GM12878 (cell line): Measurements from ENCODE around the gene GPR158. TPM values are rescaled to one million over a fixed set of nuclear protein-coding genes. Genes with fewer than 3 reads are reported as not detected.

Source experiments
- ATAC-seq: fragments of 200-7000 bp; cut with Tn5 transposase; 3 replicates; pipeline ENCODE4 v1.9.1; 2020; ENCODE audit warnings: mild to moderate bottlenecking, moderate library complexity
- BruUV-seq: library from RNA; stranded (reverse); fragments of 400-500 nt; replicated peaks from 2 replicates; lab custom pipeline; 2021; lab: Mats Ljungman, UMichigan
- CTCF ChIA-PET: fragments of 300-600 bp; sonication (Branson Sonifier 250); formaldehyde crosslinking; extraction: SDS; loops from one replicate; lab custom pipeline; 2021; ENCODE audit warnings: inconsistent platforms; lab: Yijun Ruan, JAX
- POLR2A ChIA-PET: fragments of 350-600 bp; formaldehyde crosslinking; extraction: SDS; loops from one replicate; lab custom pipeline; 2021; ENCODE audit warnings: inconsistent platforms; lab: Charles Lee
- RAD21 ChIA-PET: fragments of 300-600 bp; sonication (Branson Sonifier 250); formaldehyde crosslinking; loops from one replicate; lab custom pipeline; 2023; ENCODE audit warnings: antibody characterized with exemption; ENCODE audit not compliant: unreplicated experiment; lab: Charles Lee
- SMC1A ChIA-PET: fragments of 300-600 bp; sonication (Branson Sonifier 250); formaldehyde crosslinking; loops from one replicate; lab custom pipeline; 2023; ENCODE audit not compliant: unreplicated experiment, uncharacterized antibody; lab: Charles Lee
- DNase-seq: peaks from one replicate; pipeline ENCODE4 v3.0.0-alpha.2; 2011; ENCODE audit warnings: low read depth, low spot score
- FAIRE-seq: peaks from 3 replicates; lab custom pipeline; 2011; peaks lifted over from hg19 to GRCh38; lab: Jason Lieb, UNC
- H2AFZ ChIP-seq: 2 replicates; pipeline ENCODE4 v1.6.0; 2011; ENCODE audit warnings: low read depth, low read length, control low read depth; ENCODE audit not compliant: control insufficient read depth
- H3K27ac ChIP-seq: 2 replicates; pipeline ENCODE4 v1.5.1; 2011; ENCODE audit warnings: control low read depth; ENCODE audit not compliant: control insufficient read depth, insufficient read depth
- H3K27me3 ChIP-seq, 2 experiments: replicated peaks in 1 of 2; 2 replicates each; pipeline versions ENCODE4 v1.6.0 to v1.6.1; 2011; ENCODE audit warnings: low read length in 1 of 2; ENCODE audit not compliant: control insufficient read depth in 2 of 2, insufficient read depth in 2 of 2
- H3K36me3 ChIP-seq, 2 experiments: 2 replicates each; pipeline ENCODE4 v1.5.1; 2011; ENCODE audit warnings: low read length in 1 of 2; ENCODE audit not compliant: control insufficient read depth in 2 of 2, insufficient read depth in 2 of 2
- H3K4me1 ChIP-seq: 2 replicates; pipeline ENCODE4 v1.6.1; 2011; ENCODE audit warnings: mild to moderate bottlenecking, low read length, moderate library complexity, mixed read lengths; ENCODE audit not compliant: control insufficient read depth, insufficient read depth
- H3K4me2 ChIP-seq: 2 replicates; pipeline ENCODE4 v1.6.0; 2011; ENCODE audit warnings: control low read depth; ENCODE audit not compliant: control insufficient read depth, insufficient read depth
- H3K4me3 ChIP-seq: fragments of 200-600 bp; sonication (generic); 2 replicates; pipeline ENCODE4 v1.5.1; 2016
- H3K79me2 ChIP-seq: 2 replicates; pipeline ENCODE4 v1.6.0; 2011; ENCODE audit warnings: low read length; ENCODE audit not compliant: control insufficient read depth, insufficient read depth
- H3K9ac ChIP-seq: 2 replicates; pipeline ENCODE4 v1.8.0; 2011; ENCODE audit warnings: low read length, control low read depth, mixed read lengths; ENCODE audit not compliant: control insufficient read depth, insufficient read depth
- H3K9me3 ChIP-seq: replicated peaks from 3 replicates; pipeline ENCODE4 v1.5.1; 2011; ENCODE audit warnings: mild to moderate bottlenecking, low read length; ENCODE audit not compliant: control insufficient read depth, insufficient read depth
- H4K20me1 ChIP-seq: 2 replicates; pipeline ENCODE4 v1.6.0; 2011; ENCODE audit not compliant: control insufficient read depth, insufficient read depth
- ATF7 ChIP-seq: fragments of 450-650 bp; IDR thresholded peaks from 2 replicates; pipeline ENCODE4 v1.6.1; 2016; ENCODE audit warnings: low read depth, mild to moderate bottlenecking
- CREB1 ChIP-seq: IDR thresholded peaks from 2 replicates; pipeline ENCODE4 v1.6.1; 2012; ENCODE audit warnings: low read depth, mild to moderate bottlenecking, inconsistent platforms
- E4F1 ChIP-seq: fragments of 450-650 bp; IDR thresholded peaks from 2 replicates; pipeline ENCODE4 v1.6.1; 2018; ENCODE audit warnings: borderline replicate concordance, mild to moderate bottlenecking; ENCODE audit not compliant: partially characterized antibody
- HSF1 ChIP-seq: fragments of 150-350 bp; IDR thresholded peaks from 2 replicates; pipeline ENCODE4 v1.6.1; 2014; ENCODE audit warnings: mild to moderate bottlenecking, low read depth, low read length
- IKZF2 ChIP-seq, 2 experiments: fragments of 450-650 bp; IDR thresholded peaks; 2 replicates each; pipeline ENCODE4 v1.6.1; 2017; ENCODE audit warnings: mild to moderate bottlenecking in 2 of 2, moderate library complexity in 2 of 2
- KAT2A ChIP-seq: conservative IDR thresholded peaks from 2 replicates; pipeline ENCODE4 v1.6.1; 2011; ENCODE audit warnings: low read depth, low read length; ENCODE audit not compliant: control insufficient read depth
- MTA3 ChIP-seq: IDR thresholded peaks from 2 replicates; pipeline ENCODE4 v1.6.1; 2012; ENCODE audit warnings: low read length, inconsistent platforms, borderline replicate concordance
- PML ChIP-seq: IDR thresholded peaks from 2 replicates; pipeline ENCODE4 v1.6.1; 2012; ENCODE audit warnings: low read length, inconsistent platforms
- POLR2AphosphoS2 ChIP-seq: IDR thresholded peaks from 2 replicates; pipeline ENCODE4 v1.6.1; 2011; ENCODE audit warnings: low read depth, mild to moderate bottlenecking, low read length, improper control_type of control experiment, moderate library complexity
- RB1 ChIP-seq: fragments of 450-650 bp; formaldehyde crosslinking; IDR thresholded peaks from 2 replicates; pipeline ENCODE4 v1.6.1; 2017; ENCODE audit warnings: mild to moderate bottlenecking, borderline replicate concordance
- RBBP5 ChIP-seq: fragments of 200-600 bp; sonication (generic); conservative IDR thresholded peaks from 2 replicates; pipeline ENCODE4 v1.6.1; 2016
- SIN3A ChIP-seq: IDR thresholded peaks from 2 replicates; pipeline ENCODE4 v1.6.1; 2012; ENCODE audit warnings: low read depth, low read length, improper control_type of control experiment
- SMC3 ChIP-seq: IDR thresholded peaks from 2 replicates; pipeline ENCODE4 v1.6.1; 2011; ENCODE audit warnings: low read length, improper control_type of control experiment, borderline replicate concordance
- USF2 ChIP-seq: IDR thresholded peaks from 2 replicates; pipeline ENCODE4 v1.6.1; 2011; ENCODE audit warnings: low read depth, low read length, improper control_type of control experiment, borderline replicate concordance
- ZBTB11 ChIP-seq: fragments of 450-650 bp; formaldehyde crosslinking; IDR thresholded peaks from 2 replicates; pipeline ENCODE4 v1.5.0; 2022; ENCODE audit warnings: mild to moderate bottlenecking, missing genetic modification characterization
- ZNF24 ChIP-seq: fragments of 450-650 bp; IDR thresholded peaks from 2 replicates; pipeline ENCODE4 v1.6.1; 2017; ENCODE audit warnings: antibody characterized with exemption, mild to moderate bottlenecking
- ZSCAN29 ChIP-seq: fragments of 450-650 bp; IDR thresholded peaks from 2 replicates; pipeline ENCODE4 v1.6.1; 2017; ENCODE audit warnings: mild to moderate bottlenecking, moderate library complexity
- WGBS: methylation state at CpG from one replicate; pipeline ENCODE4 v1.1.6; 2016; ENCODE audit warnings: low lambda C conversion rate; ENCODE audit not compliant: insufficient replicate concordance, insufficient coverage; ENCODE audit errors: missing lambda C conversion rate; 5-methylcytosine and 5-hydroxymethylcytosine counted together
- in situ Hi-C: fragments of 300-500 bp; cut with MboI; formaldehyde crosslinking; loops from 9 replicates; pipeline ENCODE4 v1.14.3; 2018; ENCODE audit warnings: mixed read lengths
- intact Hi-C: fragments of 100-400 bp; cut with micrococcal nuclease; formaldehyde crosslinking; loops from one replicate; pipeline ENCODE4 v1.14.2; 2022; ENCODE audit not compliant: unreplicated experiment
- polyA plus RNA-seq, 11 experiments: library from polyadenylated mRNA; depleted of rRNA in 4 of 11; unstranded in 6 of 11; stranded (reverse) in 5 of 11; fragments of >200 nt; fragmentation: Nextera tagmentation in 4 of 11; fragmentation: Illumina TruSeq in 1 of 11; extraction: Ambion mirVana in 4 of 11; extraction: Trizol in 1 of 11; gene quantifications; 1 replicate in 1 of 11; 2 replicates in 10 of 11; pipeline versions ENCODE4 v1.2.1 to v1.2.3, GENCODE V29; 2011 to 2016; ENCODE audit warnings: inconsistent platforms in 2 of 11, missing spikeins in 2 of 11, low read depth in 1 of 11
- total RNA-seq, 4 experiments: library from RNA; depleted of rRNA in 3 of 4; stranded (reverse); fragments of >200 nt in 3 of 4; fragmentation: Illumina TruSeq in 1 of 4; extraction: Trizol in 1 of 4; gene quantifications; 2 replicates each; pipeline versions ENCODE4 v1.2.1 to v1.2.3, GENCODE V29; 2013 to 2021

GPR158 gene
- total and polyA plus RNA-seq, 10 of the 15 experiments (the other 5 are each of a cell fraction or from before 2014, with no cell fraction given): not detected

GRCh38 chr10:25578061-25578460 lies 403.3 kb downstream of the GPR158 start (continued):
- TF ChIP-seq IKZF2 (IDR thresholded peaks at IDR 0.05) (no peak), SMC3 (no peak), ZBTB11 (CRISPR knock-in tag) (no peak)

GRCh38 chr10:25582961-25583360 lies 408.2 kb downstream of the GPR158 start:
- ATAC-seq: no peak
- Histone ChIP-seq H3K9me3 (no peaks in the 10 kb centered on the region), H3K36me3 (no peaks in the 10 kb centered on the region), H2AFZ (no peak overlapping the region), H3K27ac (no peak overlapping the region), H3K27me3 (no peaks in the 10 kb centered on the region), H3K4me2 (no peak overlapping the region), H3K9ac (no peak overlapping the region), H3K79me2 (no peaks in the 10 kb centered on the region), H3K4me3 (no peak overlapping the region), H4K20me1 (no peaks in the 10 kb centered on the region), H3K4me1 (no peaks in the 10 kb centered on the region)
- CTCF ChIA-PET: no interaction called here
- intact Hi-C loops: no loop called here
- RAD21 ChIA-PET: no interaction called here
- in situ Hi-C loops: no loop called here
- 12% methylated on average over 6 of the region's 6 CpGs for WGBS
- SMC1A ChIA-PET: interaction anchor here (1.3 to 1.4 kb wide), 2 partner anchors 10 to 13 kb away, joined by 3 to 4 read pairs; no protein-coding TSS in a partner anchor
- FAIRE-seq: no peak
- POLR2A ChIA-PET: no interaction called here
- BruUV-seq: no TSS peak
- DNase-seq: no peak
- TF ChIP-seq KAT2A (no peak), HSF1 (no peak), ZSCAN29 (no peak), SIN3A (no peak), USF2 (no peak), RBBP5 (no peak), MTA3 (no peak), PML (no peak), ZNF24 (no peak), POLR2AphosphoS2 (no peak), CREB1 (no peak), E4F1 (no peak), ATF7 (no peak), RB1 (no peak)
